HG03139 (cell line): ENCODE results near the gene SND1.

ENCODE experiments used
- ATAC-seq: cut with Tn5 transposase; IDR thresholded peaks from one replicate; pipeline ENCODE4 v1.9.1; 2021; ENCODE audit not compliant: unreplicated experiment

SND1 gene

GRCh38 chr7:128120976-128121490 lies 469.0 kb downstream of the SND1 start:
- ATAC-seq = no peak

GRCh38 chr7:128121711-128122530 lies 469.9 kb downstream of the SND1 start:
- ATAC-seq = no peak

DNA sequence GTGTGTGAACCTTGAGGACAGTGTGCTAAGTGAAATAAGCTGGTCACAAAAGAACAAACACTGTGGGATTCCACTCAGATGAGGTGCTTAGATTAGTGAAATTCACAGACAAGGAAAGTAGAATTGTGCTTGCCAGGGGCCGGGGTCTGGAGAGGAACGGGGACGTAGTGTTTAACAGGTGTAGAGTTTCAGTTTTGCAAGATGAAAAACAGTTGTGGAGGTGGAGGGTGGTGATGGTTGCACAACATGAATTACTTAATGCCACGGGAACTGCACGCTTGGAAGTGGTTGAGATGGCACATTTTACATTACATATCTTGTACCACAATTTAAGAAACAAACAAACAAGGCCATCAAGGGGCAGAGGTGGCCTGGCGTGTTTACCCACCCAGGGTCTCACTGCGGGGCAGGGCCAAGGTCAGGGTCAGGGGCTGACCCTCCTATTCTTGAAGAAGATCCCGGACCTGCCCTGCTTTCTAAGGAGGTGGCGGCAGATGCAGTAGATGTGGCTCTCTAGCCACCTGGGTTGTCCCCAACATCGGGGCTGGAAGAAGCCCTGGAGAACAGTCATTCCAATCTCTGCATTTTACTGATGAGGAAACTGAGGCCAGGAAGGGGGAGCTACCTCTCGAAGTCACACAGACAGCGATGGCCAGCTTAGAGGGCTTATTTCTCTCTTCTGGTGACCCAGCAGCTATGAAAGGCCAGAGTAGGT lies 470.7 kb downstream of the SND1 start:
- ATAC-seq = no peak

- ATAC-seq = no peak
Observed at GRCh38 chr7:128123291-128124037, 471.5 kb downstream of the SND1 start.

DNA sequence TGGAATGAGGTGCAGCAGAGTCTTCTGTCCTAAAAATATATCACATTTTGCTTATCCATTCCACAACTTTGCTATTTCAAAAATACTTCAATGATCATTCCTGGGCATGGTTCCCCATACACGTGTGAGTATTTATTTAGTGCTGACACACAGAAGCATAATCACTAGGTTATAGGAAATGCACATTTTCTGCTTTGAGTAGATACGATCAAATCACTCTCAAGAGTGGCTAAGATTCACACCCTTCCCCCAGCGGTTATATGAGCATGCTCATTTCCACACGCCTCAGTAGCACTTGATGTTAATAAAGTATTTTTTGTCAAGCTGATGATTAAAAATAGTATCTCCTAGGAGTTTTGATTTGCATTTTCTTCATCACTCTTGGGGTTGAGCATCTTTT lies 472.8 kb downstream of the SND1 start:
- no peak for ATAC-seq

DNA sequence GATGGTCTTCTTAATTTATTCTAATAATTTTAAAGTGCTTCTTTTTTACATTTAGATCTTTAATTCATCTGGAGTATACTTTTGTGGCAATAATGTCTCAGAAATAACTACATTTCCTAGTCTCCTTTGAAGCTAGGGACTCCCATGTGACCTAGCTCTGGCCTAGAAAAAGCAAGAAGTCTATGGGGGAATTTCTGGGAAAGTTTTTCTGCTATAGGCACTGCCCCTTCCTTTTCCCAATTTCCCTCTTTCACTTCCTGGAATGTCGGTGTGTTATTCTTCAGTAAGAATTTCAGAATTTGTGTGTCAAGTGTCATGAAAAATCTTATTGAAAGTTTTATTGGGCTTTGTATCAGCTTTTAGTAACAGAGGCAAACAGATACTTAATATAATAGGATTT lies 473.8 kb downstream of the SND1 start:
- ATAC-seq = no peak

GRCh38 chr7:128128401-128128800 lies 476.4 kb downstream of the SND1 start:
- no peak for ATAC-seq

GRCh38 chr7:128129224-128129864 lies 477.4 kb downstream of the SND1 start:
- ATAC-seq = no peak

GRCh38 chr7:128131115-128131514 lies 479.1 kb downstream of the SND1 start:
- no peak for ATAC-seq

GRCh38 chr7:128131731-128132130 lies 479.7 kb downstream of the SND1 start:
- no peak for ATAC-seq

DNA sequence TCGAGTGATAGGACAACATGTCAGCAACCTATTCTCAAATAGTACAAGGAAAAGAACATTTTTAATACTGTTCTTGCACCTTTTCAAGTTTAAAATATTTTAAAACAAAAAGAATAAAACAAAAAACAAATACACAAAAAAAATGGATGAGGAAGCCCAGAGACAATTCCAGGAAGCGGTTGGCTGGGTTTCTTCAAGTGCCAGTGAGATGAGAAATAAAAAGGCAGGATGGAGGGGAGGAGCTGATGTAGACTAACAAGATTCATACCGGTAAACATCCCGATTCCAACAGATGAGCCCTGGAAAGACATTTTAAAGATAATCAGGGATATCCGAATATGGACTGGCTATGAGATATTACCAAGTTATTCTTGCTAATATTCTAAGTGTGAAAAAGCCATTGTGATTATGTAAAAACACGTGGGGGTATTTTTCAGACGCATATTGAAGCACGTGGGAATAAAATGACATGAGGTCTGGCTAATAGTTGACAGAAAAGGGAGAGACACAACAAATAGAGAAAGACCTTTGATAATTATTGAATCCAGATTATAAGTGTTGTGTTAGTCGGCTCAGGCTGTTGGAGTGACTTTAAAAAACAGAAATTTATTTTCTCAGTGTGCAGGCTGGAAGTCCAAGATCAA lies 480.6 kb downstream of the SND1 start:
- ATAC-seq = no peak

DNA sequence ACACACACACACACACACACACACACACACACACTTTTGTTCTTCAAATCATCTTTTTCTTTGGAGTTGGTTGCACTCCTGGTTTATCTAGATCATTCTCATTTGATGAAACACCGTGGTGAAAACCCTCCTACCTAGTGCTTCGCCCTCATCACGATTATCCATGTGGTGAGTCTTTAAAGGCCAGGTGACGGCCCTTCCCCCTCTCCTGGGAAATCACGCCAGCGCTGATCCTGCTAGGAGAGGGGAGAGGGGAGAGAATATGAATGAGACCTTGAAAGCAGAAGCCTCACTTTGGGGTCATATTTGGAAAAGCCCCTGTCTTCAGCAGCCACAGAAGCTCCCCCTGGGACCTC lies 483.1 kb downstream of the SND1 start:
- ATAC-seq = no peak

GRCh38 chr7:128135515-128136214 lies 483.7 kb downstream of the SND1 start:
- peak; percentile 90 for ATAC-seq

- ATAC-seq = no peak
Observed at GRCh38 chr7:128136215-128136597, 484.2 kb downstream of the SND1 start.

DNA sequence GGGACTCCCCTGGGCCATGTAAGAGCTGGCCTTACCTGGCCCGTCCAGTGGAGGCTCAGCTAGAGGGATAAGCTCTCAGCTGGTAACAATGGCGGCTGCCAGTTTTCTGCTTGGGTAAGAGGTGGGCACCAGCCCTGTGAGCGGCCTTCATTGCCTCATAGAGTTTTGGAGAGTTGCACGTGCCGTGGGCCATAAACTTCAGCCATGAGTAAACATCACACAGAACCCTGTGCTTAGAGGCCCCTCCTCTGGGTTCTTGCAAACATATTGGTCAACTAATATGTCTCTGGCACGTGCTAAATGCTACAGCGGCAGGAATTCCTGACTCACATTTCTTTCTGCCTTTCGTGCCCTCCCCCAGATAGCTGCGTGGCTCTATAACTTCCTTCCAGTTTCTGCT lies 485.2 kb downstream of the SND1 start:
- ATAC-seq = no peak

- ATAC-seq = no peak
Observed at GRCh38 chr7:128139406-128139805, 487.4 kb downstream of the SND1 start.

DNA sequence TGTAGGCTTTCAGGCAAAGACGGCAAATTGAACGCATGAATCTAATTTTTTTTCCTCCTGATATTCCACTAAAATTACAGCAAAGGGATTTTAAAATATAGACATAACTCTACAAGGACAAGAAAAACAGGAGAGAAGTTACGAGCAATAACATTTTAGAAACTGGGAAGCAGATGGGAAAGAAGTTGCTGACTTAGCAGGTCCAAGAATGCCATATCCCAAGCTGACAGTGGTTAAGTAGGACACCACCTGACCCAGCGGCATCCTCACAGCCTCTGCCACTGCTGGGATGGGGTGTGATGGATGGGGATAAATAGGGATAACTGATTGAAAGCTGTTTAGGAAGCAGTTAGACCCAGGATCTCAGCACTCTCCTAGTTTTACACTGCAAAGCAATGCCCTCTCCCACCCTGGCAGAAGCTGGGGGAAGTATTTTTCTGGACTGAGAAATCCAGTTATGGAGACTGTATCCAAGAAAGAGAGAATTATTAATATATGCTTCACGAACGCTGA lies 489.7 kb downstream of the SND1 start:
- ATAC-seq = no peak
